Measurements from ENCODE around the gene MLLT10. TPM values are rescaled to one million over a fixed set of nuclear protein-coding genes. Genes with fewer than 3 reads are reported as not detected.

Gene MLLT10
- total and polyA plus RNA-seq, 2 donors (not counting 3 experiments of a cell fraction or from before 2014, with no cell fraction given), result 35.4 to 54.0 TPM

- FAIRE-seq (no peak), DNase-seq (ENCODE audit: low read depth, low spot score) (no peak)
- Histone ChIP-seq H3K9me1 (replicated peaks; ENCODE audit: control insufficient read depth, extremely low read depth, insufficient read depth, low read length) (no peaks in the 10 kb centered on the region), H3K4me1 (ENCODE audit: control insufficient read depth, extremely low read depth, insufficient read depth, low read length) (no peaks in the 10 kb centered on the region), H3K9ac (replicated peaks; ENCODE audit: extremely low read depth, insufficient read depth, low read length) (no peak overlapping the region), H3K27ac (ENCODE audit: insufficient read depth, low read depth, low read length) (no peak overlapping the region), H3K36me3 (ENCODE audit: control insufficient read depth in 2 of 2, extremely low read depth in 1 of 2, insufficient read depth in 2 of 2, low read length in 2 of 2) (peaks cover 6 to 8% of the 10 kb centered on the region in 2 experiments), H3K9me3 (replicated peaks; ENCODE audit: control insufficient read depth, insufficient read depth, low read length) (no peaks in the 10 kb centered on the region), H3K79me2 (ENCODE audit: control insufficient read depth, insufficient read depth, low read length) (no peaks in the 10 kb centered on the region), H3K4me2 (ENCODE audit: insufficient read depth, low read length) (no peak overlapping the region), H3K4me3 (replicated peaks in 1 of 3; ENCODE audit: insufficient read depth in 1 of 3, low read depth in 1 of 3, low read length in 3 of 3) (no peak overlapping the region), H4K20me1 (replicated peaks; ENCODE audit: control insufficient read depth, extremely low read depth, insufficient read depth, low read length) (no peaks in the 10 kb centered on the region), H3K27me3 (ENCODE audit: control insufficient read depth in 2 of 2, insufficient read depth in 2 of 2, low read length in 2 of 2) (no peaks in the 10 kb centered on the region), H2AFZ (ENCODE audit: low read depth, low read length) (no peak overlapping the region)
- CTCF ChIA-PET, result no interaction called here
- TF ChIP-seq EZH2 (IDR thresholded peaks at IDR 0.05; ENCODE audit: borderline replicate concordance, low read depth, low read length, severe bottlenecking) (no peak), MAX (IDR thresholded peaks at IDR 0.05; ENCODE audit: insufficient read depth, insufficient read length) (no peak), FOS (IDR thresholded peaks at IDR 0.05; ENCODE audit: borderline replicate concordance, insufficient read depth, low read length) (no peak), POLR2A (IDR thresholded peaks at IDR 0.05; ENCODE audit: low read depth, low read length) (no peak)
- POLR2A ChIA-PET, result interaction anchor here (0.7 kb wide), 1 partner anchor 230 kb away, joined by 3 read pairs; no protein-coding TSS in a partner anchor
- dilution Hi-C loops (cut with MboI; ENCODE audit: extremely low pct_ligation_motif_present, low sequenced_read_pairs) (no loop called here), intact Hi-C loops (cut with micrococcal nuclease) (no loop called here)
- BruUV-seq (replicated peaks), result no TSS peak
These were observed 212.1 kb downstream of the MLLT10 start for GRCh38 chr10:21746118-21746517.

GRCh38 chr10:21747809-21748208 lies 213.8 kb downstream of the MLLT10 start:
- H3K4me1 ChIP-seq (ENCODE audit: control insufficient read depth, extremely low read depth, insufficient read depth, low read length), result no peaks in the 10 kb centered on the region
- POLR2A ChIA-PET, result no interaction called here
- no TSS peak for BruUV-seq (replicated peaks)

More at GRCh38 chr10:21747809-21748208, 213.8 kb downstream of the MLLT10 start:
- no peak for DNase-seq (ENCODE audit: low read depth, low spot score)
- TF ChIP-seq JUN (IDR thresholded peaks at IDR 0.05; ENCODE audit: borderline replicate concordance, insufficient read depth, insufficient read length, low read depth), result no peak
- no peak for TF ChIP-seq CTCF (IDR thresholded peaks at IDR 0.05; ENCODE audit: extremely low read depth in 1 of 2, insufficient read depth in 1 of 2, low read depth in 1 of 2, low read length in 2 of 2)
- peak; percentile 1 for TF ChIP-seq POLR2A (IDR thresholded peaks at IDR 0.05; ENCODE audit: low read depth, low read length)
- TF ChIP-seq MAX (IDR thresholded peaks at IDR 0.05; ENCODE audit: insufficient read depth, insufficient read length), result no peak
- TF ChIP-seq EZH2 (IDR thresholded peaks at IDR 0.05; ENCODE audit: borderline replicate concordance, low read depth, low read length, severe bottlenecking), result no peak
- FAIRE-seq, result no peak
- H3K79me2 ChIP-seq (ENCODE audit: control insufficient read depth, insufficient read depth, low read length), result no peaks in the 10 kb centered on the region
- no peak overlapping the region for H3K4me3 ChIP-seq (replicated peaks in 1 of 3; ENCODE audit: insufficient read depth in 1 of 3, low read depth in 1 of 3, low read length in 3 of 3)
- no peak overlapping the region for H2AFZ ChIP-seq (ENCODE audit: low read depth, low read length)
- no peaks in the 10 kb centered on the region for H4K20me1 ChIP-seq (replicated peaks; ENCODE audit: control insufficient read depth, extremely low read depth, insufficient read depth, low read length)
- H3K9ac ChIP-seq (replicated peaks; ENCODE audit: extremely low read depth, insufficient read depth, low read length), result no peak overlapping the region
- no peaks in the 10 kb centered on the region for H3K27me3 ChIP-seq (ENCODE audit: control insufficient read depth in 2 of 2, insufficient read depth in 2 of 2, low read length in 2 of 2)
- peaks cover 1 to 4% of the 10 kb centered on the region in 2 experiments for H3K36me3 ChIP-seq (ENCODE audit: control insufficient read depth in 2 of 2, extremely low read depth in 1 of 2, insufficient read depth in 2 of 2, low read length in 2 of 2)
- H3K27ac ChIP-seq (ENCODE audit: insufficient read depth, low read depth, low read length), result no peak overlapping the region
- intact Hi-C loops (cut with micrococcal nuclease), result no loop called here
- CTCF ChIA-PET, result interaction anchor here (1.1 kb wide), 1 partner anchor 10 kb away, joined by 3 read pairs; no protein-coding TSS in a partner anchor
- dilution Hi-C loops (cut with MboI; ENCODE audit: extremely low pct_ligation_motif_present, low sequenced_read_pairs), result no loop called here
- H3K9me3 ChIP-seq (replicated peaks; ENCODE audit: control insufficient read depth, insufficient read depth, low read length), result no peaks in the 10 kb centered on the region
- H3K4me2 ChIP-seq (ENCODE audit: insufficient read depth, low read length), result no peak overlapping the region
- no peaks in the 10 kb centered on the region for H3K9me1 ChIP-seq (replicated peaks; ENCODE audit: control insufficient read depth, extremely low read depth, insufficient read depth, low read length)

All from endothelial cell of umbilical vein (primary cell).